OCI-M1 (cell line): ENCODE measurements around the gene PTDSS2.
A peak's percentile ranks its signal among the peaks of the same experiment; 100 is the strongest.

Source experiments
- DNase-seq: peaks from one replicate; lab custom pipeline; 2025; lab: John Stamatoyannopoulos, UW

Gene PTDSS2

DNA sequence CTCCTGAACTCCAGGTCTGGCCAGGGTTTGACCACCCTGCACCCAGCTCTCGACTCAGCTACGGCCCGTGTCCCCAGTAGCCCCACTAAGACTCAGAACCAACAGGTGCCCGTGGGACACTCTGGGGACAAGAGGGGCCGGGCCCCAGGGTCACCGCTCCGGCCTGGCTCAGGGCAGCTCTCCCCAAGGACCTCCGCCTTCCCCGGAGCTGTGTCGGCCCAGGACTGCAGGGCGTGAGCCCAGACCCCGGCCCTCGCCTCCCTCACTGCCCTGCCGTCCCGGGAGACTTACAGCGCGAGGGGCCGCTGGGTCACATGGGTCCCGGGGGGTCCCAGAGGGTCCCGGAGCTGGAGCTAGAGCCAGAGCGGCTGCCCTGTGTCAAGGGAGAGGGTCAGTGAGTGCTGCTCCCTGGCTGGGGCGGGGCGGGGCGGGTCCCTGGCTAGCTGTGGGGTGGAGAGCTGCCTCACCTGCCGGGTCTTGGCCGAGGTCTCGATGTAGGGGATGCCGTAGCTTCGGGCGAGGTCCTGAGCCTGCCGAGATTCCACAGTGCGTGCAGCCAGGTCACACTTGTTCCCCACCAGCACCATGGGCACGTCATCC lies 83.0 kb downstream of the PTDSS2 start:
- no peak for DNase-seq

DNA sequence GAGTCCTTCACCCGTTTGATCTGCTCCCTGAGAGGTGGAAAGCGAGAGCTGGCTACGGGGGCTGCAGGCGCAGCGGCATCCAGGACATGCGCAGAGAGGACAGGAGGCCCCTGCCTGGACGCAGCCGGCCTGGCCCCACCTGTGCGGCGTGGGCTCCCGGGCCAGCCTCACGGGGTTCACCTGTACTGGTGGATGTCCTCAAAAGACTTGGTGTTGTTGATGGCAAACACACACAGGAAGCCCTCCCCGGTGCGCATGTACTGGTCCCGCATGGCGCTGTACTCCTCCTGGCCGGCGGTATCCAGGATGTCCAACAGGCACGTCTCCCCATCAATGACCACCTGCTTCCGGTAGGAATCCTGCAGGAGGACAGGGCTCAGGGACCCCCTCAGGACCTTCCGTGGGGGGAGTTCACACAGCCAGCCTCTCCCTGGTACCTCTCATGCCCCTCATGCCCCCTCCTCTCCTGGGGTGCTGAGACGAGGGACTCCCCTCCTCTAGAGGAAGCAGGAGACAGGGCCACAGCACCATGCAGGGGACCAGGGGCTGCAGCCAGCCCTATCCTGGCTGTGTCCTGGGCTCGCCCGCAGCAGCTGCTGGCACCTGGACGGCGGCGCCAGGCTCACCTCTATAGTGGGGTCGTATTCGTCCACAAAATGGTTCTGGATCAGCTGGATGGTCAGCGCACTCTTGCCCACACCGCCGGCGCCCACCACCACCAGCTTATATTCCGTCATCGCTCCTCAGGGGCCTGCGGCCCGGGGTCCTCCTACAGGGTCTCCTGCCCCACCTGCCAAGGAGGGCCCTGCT lies 83.7 kb downstream of the PTDSS2 start:
- no peak for DNase-seq

DNA sequence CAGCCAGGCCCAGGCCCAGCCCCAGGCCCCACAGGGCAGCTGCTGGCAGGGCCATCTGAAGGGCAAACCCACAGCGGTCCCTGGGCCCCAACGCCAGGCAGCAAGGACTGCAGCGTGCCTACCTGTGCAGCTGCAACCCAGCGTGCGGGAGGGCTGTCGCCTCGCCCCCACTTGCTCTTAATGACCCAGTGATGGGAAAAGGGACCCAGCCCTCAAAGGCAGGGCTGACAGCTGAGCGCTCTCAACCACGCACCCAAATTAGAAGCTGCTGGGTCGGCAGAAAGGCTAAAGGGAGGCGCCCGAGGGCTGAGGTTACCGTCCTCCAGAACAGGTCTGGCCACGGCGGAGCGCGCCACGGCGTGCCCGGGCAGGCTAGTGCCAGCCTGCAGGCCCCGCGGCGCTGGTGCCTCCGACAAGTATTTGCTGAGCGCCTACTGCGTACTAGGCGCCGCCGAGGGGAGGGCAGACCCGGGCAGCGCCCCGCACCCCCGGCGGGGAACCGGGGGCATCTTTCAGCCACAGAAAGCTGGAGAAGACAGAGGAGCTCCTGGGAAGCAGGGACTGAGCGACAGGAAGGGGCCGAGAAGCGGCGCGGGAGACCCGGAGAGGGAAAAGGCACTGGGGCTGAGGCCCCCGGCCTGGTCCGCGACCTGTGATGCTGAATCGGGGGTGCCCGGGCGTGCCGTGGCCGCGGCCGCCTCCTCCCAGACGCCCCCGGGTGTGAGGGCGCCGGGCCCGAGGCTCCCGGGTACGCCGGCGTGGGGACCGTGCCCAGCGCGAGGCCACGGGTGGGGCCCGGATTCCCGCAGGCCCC lies 84.5 kb downstream of the PTDSS2 start:
- DNase-seq, result no peak

DNA sequence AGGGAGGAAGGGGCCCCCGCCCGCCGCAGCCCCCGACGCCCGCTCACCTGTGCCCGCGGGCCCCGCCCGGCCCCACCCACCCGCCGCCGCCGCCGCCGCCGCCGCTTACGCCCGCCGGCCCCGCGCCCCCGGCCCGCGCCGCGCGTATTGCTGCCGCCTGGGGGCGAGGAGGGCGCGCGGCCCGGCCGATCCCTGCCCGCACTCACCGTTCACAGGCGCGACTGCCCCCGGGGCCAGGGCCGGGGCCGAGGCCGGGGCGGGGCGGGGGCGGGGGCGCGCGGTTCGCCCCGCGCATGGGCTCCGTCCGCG lies 85.1 kb downstream of the PTDSS2 start:
- no peak for DNase-seq

DNA sequence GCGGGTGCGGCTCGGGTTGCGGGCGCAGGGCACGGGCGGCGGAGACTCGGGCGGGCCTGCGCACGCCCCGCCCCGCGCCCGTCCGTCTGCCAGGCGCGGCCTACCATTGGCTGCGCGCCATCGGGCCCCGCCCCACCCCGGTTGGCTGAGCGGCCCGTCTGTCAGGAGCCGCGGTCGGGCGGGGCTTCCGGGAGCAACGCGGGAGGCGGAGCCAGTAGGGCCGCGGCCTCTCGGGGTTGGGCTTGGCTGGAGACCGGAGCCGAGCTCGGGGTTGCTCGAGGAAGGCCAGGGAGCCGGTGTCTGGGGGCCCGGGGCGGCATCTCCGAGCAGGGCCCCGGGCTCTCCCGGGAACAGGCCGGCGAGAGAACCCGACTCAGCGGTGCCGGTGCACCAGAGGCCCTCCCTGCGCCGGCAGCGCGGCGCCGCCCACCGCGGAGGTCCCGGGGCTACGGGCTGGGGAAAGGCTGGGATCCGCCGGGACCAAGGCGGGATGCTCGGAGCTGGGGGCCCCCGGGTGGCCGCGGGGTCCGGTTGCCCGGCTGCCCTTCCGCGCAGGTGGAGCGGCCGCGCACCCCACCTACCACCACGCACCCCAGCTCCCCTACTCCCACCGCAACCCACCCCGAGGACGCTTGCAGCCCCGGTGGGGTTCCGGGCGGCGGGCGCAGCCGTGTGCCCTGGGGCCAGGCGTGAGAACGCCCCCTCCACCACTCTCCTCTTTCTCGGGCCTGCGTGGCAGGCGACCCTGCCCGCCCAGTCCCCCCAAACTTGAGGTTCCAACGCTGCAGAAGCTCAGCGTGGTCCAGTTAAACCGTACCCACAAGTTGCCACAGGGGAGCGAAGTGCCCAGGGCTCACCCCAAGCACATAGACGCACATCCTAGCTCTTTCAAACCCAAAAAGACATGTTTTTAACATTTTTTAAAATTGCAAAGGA lies 85.7 kb downstream of the PTDSS2 start, which contains the start of gene HRAS:
HRAS (minus strand) TSS at position 58 of the 936 bp plus-strand sequence.
- peak; percentile 97 for DNase-seq

DNA sequence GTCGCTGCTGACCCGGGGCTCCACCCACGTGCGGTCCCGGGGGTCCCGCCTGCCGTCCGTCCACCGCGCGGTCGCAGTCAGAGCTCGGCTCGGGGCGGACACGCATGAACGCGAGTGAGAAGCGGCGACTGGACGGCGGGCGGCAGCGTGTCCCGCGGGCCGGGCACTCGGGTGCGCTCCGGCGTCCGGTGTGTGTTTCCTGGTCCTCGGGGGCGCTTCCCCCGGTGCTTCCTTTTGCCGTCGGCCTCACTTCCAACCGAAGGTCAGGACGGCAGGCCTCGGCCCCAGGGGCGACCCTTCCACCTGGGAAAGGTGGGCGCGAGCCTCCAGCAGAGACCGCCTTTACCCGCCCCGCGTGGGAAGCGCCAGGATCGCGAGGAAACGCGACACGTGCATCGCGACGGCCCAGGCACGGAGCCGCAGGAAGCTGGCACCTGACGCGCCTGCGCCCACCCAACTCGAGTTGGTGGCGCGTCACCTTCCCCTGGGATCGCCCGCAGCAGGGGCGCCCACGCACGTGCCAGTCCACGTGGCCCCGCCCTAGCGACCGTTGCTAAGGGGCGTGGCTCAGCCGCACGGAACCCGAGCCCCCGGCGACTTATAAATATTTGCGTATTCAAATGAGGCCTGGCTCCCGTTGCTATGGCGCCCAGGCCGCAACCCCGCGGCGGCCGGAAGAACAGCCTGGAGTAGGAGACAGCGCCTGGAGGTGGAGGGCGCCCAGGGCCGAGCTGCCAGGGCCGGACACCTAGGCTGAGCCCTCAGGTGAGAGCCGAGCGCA lies 87.0 kb downstream of the PTDSS2 start, which contains the start of gene LRRC56:
LRRC56 (plus strand) TSS at position 687 of the 781 bp plus-strand sequence. CDS start 3,158 bp downstream, outside the sequence.
- peak; percentile 96 for DNase-seq

DNA sequence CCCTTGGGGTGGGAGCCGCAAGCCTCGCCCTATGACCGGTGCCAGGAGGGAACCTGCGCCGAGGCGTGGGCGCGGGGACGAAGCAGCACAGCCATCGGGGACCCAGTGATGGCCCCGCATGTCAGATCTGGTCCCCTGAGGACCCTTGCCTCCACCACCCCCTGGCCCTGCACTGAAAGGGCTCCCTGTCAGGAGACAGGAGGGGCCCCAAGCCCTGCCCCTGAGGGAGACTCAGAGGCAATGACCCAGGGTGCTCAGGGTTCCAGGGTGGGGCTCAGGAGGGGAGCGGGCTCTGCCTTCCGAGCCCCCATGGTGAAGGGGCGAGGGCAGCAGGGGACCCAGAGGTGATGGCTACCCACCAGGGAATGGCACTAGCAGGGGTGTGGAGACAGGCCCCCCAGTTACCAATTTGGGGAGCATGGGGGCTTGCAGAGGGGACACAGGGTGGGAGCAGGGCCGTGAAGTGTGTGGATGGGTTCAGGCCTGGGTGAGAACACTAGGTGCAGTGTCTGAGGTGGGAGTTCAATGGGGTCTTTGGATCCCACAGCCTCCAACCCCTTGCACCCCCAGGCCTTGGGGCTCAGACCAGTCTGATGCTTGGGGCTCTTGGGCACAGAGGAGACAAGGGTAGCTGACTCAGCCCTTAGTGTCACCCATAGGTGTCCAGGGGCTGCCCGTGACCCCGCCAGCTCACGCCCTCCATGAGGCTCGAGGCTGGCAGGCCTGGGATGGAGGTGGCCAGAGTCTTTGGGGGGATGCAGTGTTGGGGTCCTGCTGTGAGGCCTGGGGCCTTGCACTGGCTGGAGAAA lies 87.7 kb downstream of the PTDSS2 start:
- no peak for DNase-seq

DNA sequence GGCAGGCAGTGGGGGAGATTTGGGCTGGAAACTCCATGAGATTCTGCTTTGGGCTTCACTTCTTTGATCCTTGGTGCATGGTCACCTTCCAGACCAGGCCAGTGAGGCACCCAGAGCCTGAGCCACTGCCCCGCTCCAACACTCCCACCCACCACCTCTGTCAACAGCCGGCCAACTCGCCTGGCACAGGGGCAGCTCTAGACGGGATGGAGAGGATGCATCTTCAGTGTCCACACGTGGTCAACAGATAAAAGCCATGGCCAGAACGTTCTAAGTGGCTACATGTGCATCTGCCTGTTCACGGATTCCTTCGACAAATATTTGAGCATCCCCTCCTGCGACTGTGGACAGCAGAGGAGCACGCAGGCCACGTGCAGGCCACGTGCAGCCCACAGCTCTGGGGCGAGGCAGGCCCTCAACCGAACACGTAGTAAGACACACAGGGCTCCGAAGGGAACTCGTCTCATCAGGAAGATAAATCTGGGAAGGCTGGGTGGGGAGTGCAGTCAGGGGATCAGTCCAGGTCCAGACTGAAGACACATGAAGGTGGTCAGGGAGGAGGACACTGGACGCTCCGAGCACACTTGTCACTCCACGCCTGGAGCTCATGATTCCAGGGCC lies 88.5 kb downstream of the PTDSS2 start:
- no peak for DNase-seq

DNA sequence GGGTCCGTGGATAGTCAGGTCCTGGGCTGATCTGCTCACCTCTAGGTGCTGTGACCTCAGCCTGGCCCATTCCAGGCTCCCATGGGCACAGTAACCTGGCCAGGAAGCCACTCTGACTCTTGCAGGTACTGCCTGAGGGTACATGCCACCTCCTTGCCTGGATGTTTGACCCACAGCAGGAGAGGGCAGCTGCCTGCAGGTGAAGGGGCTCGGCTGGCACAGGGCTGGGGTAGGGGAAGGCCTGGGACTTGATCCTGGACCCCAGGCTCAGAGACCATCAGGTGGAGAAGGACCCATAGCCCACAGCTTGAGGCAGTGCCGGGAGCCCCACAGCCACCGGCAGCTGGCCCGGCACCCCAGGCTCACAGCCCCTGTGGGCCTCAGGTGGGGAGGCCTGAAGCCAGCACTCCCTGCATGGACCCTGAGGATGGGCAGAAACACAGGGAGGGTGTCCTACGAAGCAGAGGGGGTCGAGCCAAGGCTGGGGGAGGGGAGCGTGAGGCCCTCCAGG lies 89.9 kb downstream of the PTDSS2 start:
- no peak for DNase-seq
